ENCODE results near the gene CERS6.

CERS6 gene

GRCh38 chr2:168469281-168469988 lies 13.4 kb downstream of the CERS6 start:
- no peaks in the 10 kb centered on the region for H3K9me3 ChIP-seq (ENCODE audit: control insufficient read depth, low read length)
- TF ChIP-seq CTCF (IDR thresholded peaks at IDR 0.05): no peak
- H2AFZ ChIP-seq: no peak overlapping the region
- H3K79me2 ChIP-seq: peaks cover 2% of the 10 kb centered on the region
- no peaks in the 10 kb centered on the region for H3K27me3 ChIP-seq (ENCODE audit: control insufficient read depth, insufficient read depth, low read length)
- no peak overlapping the region for H3K4me2 ChIP-seq (ENCODE audit: low read length)
- no peak overlapping the region for H3K9ac ChIP-seq
- H3K4me3 ChIP-seq (ENCODE audit: low read depth, low read length): no peak overlapping the region
- H3K4me1 ChIP-seq: peaks cover 12% of the 10 kb centered on the region
- H3K27ac ChIP-seq: no peak overlapping the region
- H3K36me3 ChIP-seq (ENCODE audit: control insufficient read depth, insufficient read depth, low read length): no peaks in the 10 kb centered on the region

GRCh38 chr2:168470320-168471162 lies 14.5 kb downstream of the CERS6 start:
- Histone ChIP-seq H3K4me1 (peaks cover 8% of the 10 kb centered on the region), H3K27ac (no peak overlapping the region), H3K79me2 (peaks cover 2% of the 10 kb centered on the region), H3K27me3 (ENCODE audit: control insufficient read depth, insufficient read depth, low read length) (no peaks in the 10 kb centered on the region), H3K9ac (no peak overlapping the region), H3K4me3 (ENCODE audit: low read depth, low read length) (no peak overlapping the region), H3K36me3 (ENCODE audit: control insufficient read depth, insufficient read depth, low read length) (no peaks in the 10 kb centered on the region), H2AFZ (no peak overlapping the region), H3K4me2 (ENCODE audit: low read length) (no peak overlapping the region), H3K9me3 (ENCODE audit: control insufficient read depth, low read length) (no peaks in the 10 kb centered on the region)
- no peak for TF ChIP-seq CTCF (IDR thresholded peaks at IDR 0.05)

GRCh38 chr2:168471163-168471475 lies 15.0 kb downstream of the CERS6 start:
- Histone ChIP-seq H3K27ac (no peak overlapping the region), H3K9me3 (ENCODE audit: control insufficient read depth, low read length) (no peaks in the 10 kb centered on the region), H3K4me1 (peaks cover 2% of the 10 kb centered on the region), H3K36me3 (ENCODE audit: control insufficient read depth, insufficient read depth, low read length) (no peaks in the 10 kb centered on the region), H3K4me2 (ENCODE audit: low read length) (no peak overlapping the region), H2AFZ (no peak overlapping the region), H3K9ac (no peak overlapping the region), H3K4me3 (ENCODE audit: low read depth, low read length) (no peak overlapping the region), H3K79me2 (peaks cover 2% of the 10 kb centered on the region), H3K27me3 (ENCODE audit: control insufficient read depth, insufficient read depth, low read length) (no peaks in the 10 kb centered on the region)
- TF ChIP-seq CTCF (IDR thresholded peaks at IDR 0.05): no peak

- no peaks in the 10 kb centered on the region for H3K79me2 ChIP-seq
- TF ChIP-seq CTCF (IDR thresholded peaks at IDR 0.05): no peak
- no peak overlapping the region for H3K4me2 ChIP-seq (ENCODE audit: low read length)
- no peaks in the 10 kb centered on the region for H3K36me3 ChIP-seq (ENCODE audit: control insufficient read depth, insufficient read depth, low read length)
- no peak overlapping the region for H3K4me3 ChIP-seq (ENCODE audit: low read depth, low read length)
- no peak overlapping the region for H3K27ac ChIP-seq
- H3K9ac ChIP-seq: no peak overlapping the region
- H3K9me3 ChIP-seq (ENCODE audit: control insufficient read depth, low read length): no peaks in the 10 kb centered on the region
- no peak overlapping the region for H2AFZ ChIP-seq
- H3K4me1 ChIP-seq: no peaks in the 10 kb centered on the region
- H3K27me3 ChIP-seq (ENCODE audit: control insufficient read depth, insufficient read depth, low read length): no peaks in the 10 kb centered on the region
These were observed 19.6 kb downstream of the CERS6 start for GRCh38 chr2:168475636-168476035.

Data from parathyroid adenoma (tissue), 2 donors.